Tibial nerve (tissue), 4 donors: Measurements from ENCODE around the gene PLCB4. TPM values are rescaled to one million over a fixed set of nuclear protein-coding genes. Genes with fewer than 3 reads are reported as not detected.

ENCODE experiments used
- DNase-seq, 2 donors: peaks; one replicate each; pipeline ENCODE4 v3.0.0-alpha.2; 2019; ENCODE audit warnings: low spot score in 2 of 2
- H3K27ac ChIP-seq, 4 donors: fragments of 200-600 bp; sonication (generic) in 3 of 4; one replicate each; pipeline ENCODE4 v1.5.1; 2017 to 2019; ENCODE audit warnings: mild to moderate bottlenecking in 1 of 4
- H3K27me3 ChIP-seq, 2 donors: fragments of 200-600 bp; sonication (generic) in 1 of 2; one replicate each; pipeline versions ENCODE4 v1.5.1 to v1.6.0; 2017 to 2019
- H3K36me3 ChIP-seq, 3 donors: fragments of 200-600 bp; sonication (generic); one replicate each; pipeline ENCODE4 v1.5.1; 2018 to 2019
- H3K4me1 ChIP-seq, 4 donors: fragments of 200-600 bp; sonication (generic) in 3 of 4; one replicate each; pipeline ENCODE4 v1.5.1; 2017 to 2019
- H3K4me3 ChIP-seq, 4 donors: fragments of 200-600 bp; sonication (generic) in 3 of 4; one replicate each; pipeline ENCODE4 v1.5.1; 2017 to 2019; ENCODE audit warnings: mild to moderate bottlenecking in 1 of 4, moderate library complexity in 1 of 4
- H3K9me3 ChIP-seq, 4 donors: fragments of 200-600 bp; sonication (generic) in 3 of 4; one replicate each; pipeline ENCODE4 v1.5.1; 2017 to 2019
- CTCF ChIP-seq, 5 experiments: fragments of 200-600 bp in 3 of 5; fragments of 450-650 bp in 2 of 5; sonication (generic) in 3 of 5; IDR thresholded peaks; one replicate each; pipeline ENCODE4 v1.5.1; 2016 to 2019; ENCODE audit warnings: antibody characterized with exemption in 5 of 5, mild to moderate bottlenecking in 3 of 5, moderate library complexity in 2 of 5
- EP300 ChIP-seq, 2 donors: sonication (generic); formaldehyde crosslinking; IDR thresholded peaks; one replicate each; pipeline ENCODE4 v1.6.1; 2017; ENCODE audit warnings: antibody characterized with exemption in 2 of 2, mild to moderate bottlenecking in 1 of 2
- POLR2A ChIP-seq, 2 donors: fragments of 450-650 bp; IDR thresholded peaks; one replicate each; pipeline ENCODE4 v1.6.1; 2017; ENCODE audit warnings: antibody characterized with exemption in 2 of 2, mild to moderate bottlenecking in 2 of 2, moderate library complexity in 2 of 2
- WGBS, 2 donors: methylation state at CpG; one replicate each; pipeline ENCODE4 v1.1.5; 2018; 5-methylcytosine and 5-hydroxymethylcytosine counted together
- total RNA-seq, 4 donors: library from RNA; depleted of rRNA; stranded (reverse); fragments of >200 nt; gene quantifications; one replicate each; pipeline ENCODE4 v1.1.0, GENCODE V29; 2016

PLCB4 gene
- total RNA-seq, 4 donors from 2014 or later = 35.7 to 52.9 (median 40.1) TPM

- no peaks in the 10 kb centered on the region for H3K9me3 ChIP-seq
- no peak for TF ChIP-seq CTCF (IDR thresholded peaks at IDR 0.05)
- TF ChIP-seq EP300 (IDR thresholded peaks at IDR 0.05) = no peak
- no peak for TF ChIP-seq POLR2A (IDR thresholded peaks at IDR 0.05)
- no peaks in the 10 kb centered on the region for H3K4me1 ChIP-seq
- WGBS, 2 donors = 70 to 77% methylated on average over 4 of the region's 4 CpGs
- H3K4me3 ChIP-seq = no peak overlapping the region
- H3K27ac ChIP-seq = no peak overlapping the region
- no peaks in the 10 kb centered on the region for H3K36me3 ChIP-seq
- no peaks in the 10 kb centered on the region for H3K27me3 ChIP-seq
- no peak for DNase-seq
Observed at GRCh38 chr20:9253006-9253539, 184.2 kb downstream of the PLCB4 start.

GRCh38 chr20:9255171-9255570 lies 186.3 kb downstream of the PLCB4 start:
- Histone ChIP-seq H3K4me3 (no peak overlapping the region), H3K36me3 (no peaks in the 10 kb centered on the region), H3K27ac (no peak overlapping the region), H3K27me3 (no peaks in the 10 kb centered on the region), H3K4me1 (peaks cover 0 to 15% (median 0%) of the 10 kb centered on the region in 4 donors), H3K9me3 (no peaks in the 10 kb centered on the region)
- 94 to 96% methylated on average over 1 of the region's 1 CpG for WGBS, 2 donors
- DNase-seq = no peak
- TF ChIP-seq CTCF (IDR thresholded peaks at IDR 0.05) = no peak
- no peak for TF ChIP-seq POLR2A (IDR thresholded peaks at IDR 0.05)
- TF ChIP-seq EP300 (IDR thresholded peaks at IDR 0.05) = no peak

GRCh38 chr20:9256393-9256792 lies 187.5 kb downstream of the PLCB4 start:
- Histone ChIP-seq H3K27me3 (no peaks in the 10 kb centered on the region), H3K4me1 (peaks cover 0 to 21% (median 0%) of the 10 kb centered on the region in 4 donors), H3K9me3 (no peaks in the 10 kb centered on the region), H3K27ac (no peak overlapping the region), H3K4me3 (no peak overlapping the region), H3K36me3 (no peaks in the 10 kb centered on the region)
- TF ChIP-seq POLR2A (IDR thresholded peaks at IDR 0.05) = no peak
- no peak for TF ChIP-seq EP300 (IDR thresholded peaks at IDR 0.05)
- no peak for TF ChIP-seq CTCF (IDR thresholded peaks at IDR 0.05)
- WGBS, 2 donors = 69 to 76% methylated on average over 3 of the region's 3 CpGs
- DNase-seq = no peak

- 53 to 55% methylated on average over 1 of the region's 1 CpG for WGBS, 2 donors
- H3K27me3 ChIP-seq = no peaks in the 10 kb centered on the region
- TF ChIP-seq CTCF (IDR thresholded peaks at IDR 0.05) (no peak), EP300 (IDR thresholded peaks at IDR 0.05) (no peak), POLR2A (IDR thresholded peaks at IDR 0.05) (no peak)
- no peak for DNase-seq
- no peak overlapping the region for H3K4me3 ChIP-seq
- no peaks in the 10 kb centered on the region for H3K36me3 ChIP-seq
- H3K9me3 ChIP-seq = no peaks in the 10 kb centered on the region
- H3K4me1 ChIP-seq = peaks cover 0 to 36% (median 0%) of the 10 kb centered on the region in 4 donors
- no peak overlapping the region for H3K27ac ChIP-seq
Observed at GRCh38 chr20:9258901-9259300, 190.0 kb downstream of the PLCB4 start.

GRCh38 chr20:9260027-9260426 lies 191.1 kb downstream of the PLCB4 start:
- Histone ChIP-seq H3K27ac (no peak overlapping the region), H3K36me3 (no peaks in the 10 kb centered on the region), H3K4me1 (peaks cover 0 to 36% (median 0%) of the 10 kb centered on the region in 4 donors), H3K27me3 (no peaks in the 10 kb centered on the region), H3K4me3 (no peak overlapping the region), H3K9me3 (no peaks in the 10 kb centered on the region)
- TF ChIP-seq EP300 (IDR thresholded peaks at IDR 0.05) = no peak
- TF ChIP-seq CTCF (IDR thresholded peaks at IDR 0.05) = no peak
- TF ChIP-seq POLR2A (IDR thresholded peaks at IDR 0.05) = no peak
- DNase-seq = no peak
